ACC112 (cell line): Measurements from ENCODE around the gene RAPGEF6.

ENCODE experiments used
- H2AFZ ChIP-seq: fragments of 200-600 bp; sonication (generic); one replicate; pipeline ENCODE4 v1.6.0; 2017; ENCODE audit warnings: antibody characterized with exemption, low read length; ENCODE audit not compliant: unreplicated experiment
- H3K27ac ChIP-seq: fragments of 200-600 bp; sonication (generic); 2 replicates; pipeline ENCODE4 v1.5.1; 2014; ENCODE audit warnings: low read depth, mild to moderate bottlenecking, antibody characterized with exemption, low read length, moderate library complexity
- H3K27me3 ChIP-seq: fragments of 200-600 bp; sonication (generic); 2 replicates; pipeline ENCODE4 v1.6.1; 2014; ENCODE audit warnings: mild to moderate bottlenecking, antibody characterized with exemption, low read length, moderate library complexity, mixed read lengths; ENCODE audit not compliant: insufficient read depth
- H3K36me3 ChIP-seq: fragments of 200-600 bp; sonication (generic); 2 replicates; pipeline ENCODE4 v1.6.1; 2016; ENCODE audit warnings: mild to moderate bottlenecking, antibody characterized with exemption, low read length, moderate library complexity, mixed read lengths; ENCODE audit not compliant: insufficient read depth
- H3K4me1 ChIP-seq: fragments of 200-600 bp; sonication (generic); one replicate; pipeline ENCODE4 v1.6.1; 2016; ENCODE audit warnings: low read length, mixed read lengths; ENCODE audit not compliant: insufficient read depth, unreplicated experiment, control insufficient read depth
- H3K4me3 ChIP-seq: fragments of 200-600 bp; sonication (generic); 2 replicates; pipeline ENCODE4 v1.5.1; 2014; ENCODE audit warnings: mild to moderate bottlenecking, low read depth, low read length
- H3K79me2 ChIP-seq: fragments of 200-600 bp; sonication (generic); one replicate; pipeline ENCODE4 v1.6.0; 2016; ENCODE audit warnings: low read length; ENCODE audit not compliant: control insufficient read depth, unreplicated experiment, insufficient read depth

Gene RAPGEF6

GRCh38 chr5:131579917-131580671 is 54.9 kb downstream of the RAPGEF6 start:
- peaks cover 5% of the 10 kb centered on the region; the same call in 1 of the 2 replicates for H3K36me3 ChIP-seq
- H2AFZ ChIP-seq: no peak overlapping the region
- H3K79me2 ChIP-seq: peaks cover 15% of the 10 kb centered on the region
- H3K4me1 ChIP-seq: no peaks in the 10 kb centered on the region
- H3K27ac ChIP-seq: no peak overlapping the region
- H3K27me3 ChIP-seq: no peaks in the 10 kb centered on the region
- H3K4me3 ChIP-seq: no peak overlapping the region

- Histone ChIP-seq H3K79me2 (peaks cover 8% of the 10 kb centered on the region), H3K4me1 (no peaks in the 10 kb centered on the region), H3K4me3 (no peak overlapping the region), H3K27me3 (no peaks in the 10 kb centered on the region), H2AFZ (no peak overlapping the region), H3K36me3 (peaks cover 5% of the 10 kb centered on the region; the same call in 1 of the 2 replicates), H3K27ac (no peak overlapping the region)
These were observed 59.3 kb downstream of the RAPGEF6 start for GRCh38 chr5:131575660-131576227.

GRCh38 chr5:131571669-131572168 is 63.3 kb downstream of the RAPGEF6 start:
- H2AFZ ChIP-seq: no peak overlapping the region
- no peaks in the 10 kb centered on the region for H3K36me3 ChIP-seq
- peaks cover 4% of the 10 kb centered on the region for H3K79me2 ChIP-seq
- no peaks in the 10 kb centered on the region for H3K4me1 ChIP-seq
- no peak overlapping the region for H3K4me3 ChIP-seq
- no peaks in the 10 kb centered on the region for H3K27me3 ChIP-seq
- H3K27ac ChIP-seq: no peak overlapping the region

- Histone ChIP-seq H2AFZ (no peak overlapping the region), H3K27me3 (no peaks in the 10 kb centered on the region), H3K36me3 (no peaks in the 10 kb centered on the region), H3K4me1 (no peaks in the 10 kb centered on the region), H3K79me2 (no peaks in the 10 kb centered on the region), H3K4me3 (no peak overlapping the region), H3K27ac (no peak overlapping the region)
These were observed 64.3 kb downstream of the RAPGEF6 start for GRCh38 chr5:131570757-131571156.

GRCh38 chr5:131564229-131564652 is 70.8 kb downstream of the RAPGEF6 start:
- H3K4me1 ChIP-seq: no peaks in the 10 kb centered on the region

GRCh38 chr5:131563434-131564228 is 71.4 kb downstream of the RAPGEF6 start:
- Histone ChIP-seq H3K36me3 (no peaks in the 10 kb centered on the region; the same call in 1 of the 2 replicates), H3K4me3 (no peak overlapping the region), H3K4me1 (no peaks in the 10 kb centered on the region), H3K27ac (no peak overlapping the region), H3K79me2 (no peaks in the 10 kb centered on the region), H2AFZ (no peak overlapping the region), H3K27me3 (no peaks in the 10 kb centered on the region)

More at GRCh38 chr5:131564229-131564652, 70.8 kb downstream of the RAPGEF6 start:
- Histone ChIP-seq H2AFZ (no peak overlapping the region), H3K27me3 (no peaks in the 10 kb centered on the region), H3K79me2 (no peaks in the 10 kb centered on the region), H3K36me3 (no peaks in the 10 kb centered on the region; the same call in 1 of the 2 replicates), H3K4me3 (no peak overlapping the region), H3K27ac (no peak overlapping the region)

GRCh38 chr5:131550606-131551005 is 84.4 kb downstream of the RAPGEF6 start:
- H3K79me2 ChIP-seq: no peaks in the 10 kb centered on the region
- peaks cover 12% of the 10 kb centered on the region for H3K4me1 ChIP-seq
- H3K4me3 ChIP-seq: no peak overlapping the region
- no peaks in the 10 kb centered on the region for H3K36me3 ChIP-seq
- H3K27me3 ChIP-seq: no peaks in the 10 kb centered on the region
- no peak overlapping the region for H3K27ac ChIP-seq
- H2AFZ ChIP-seq: no peak overlapping the region

GRCh38 chr5:131548176-131548575 is 86.9 kb downstream of the RAPGEF6 start:
- no peaks in the 10 kb centered on the region for H3K27me3 ChIP-seq
- no peak overlapping the region for H3K4me3 ChIP-seq
- H3K27ac ChIP-seq: no peak overlapping the region
- peaks cover 16% of the 10 kb centered on the region for H3K4me1 ChIP-seq
- H3K36me3 ChIP-seq: no peaks in the 10 kb centered on the region
- no peaks in the 10 kb centered on the region for H3K79me2 ChIP-seq
- no peak overlapping the region for H2AFZ ChIP-seq

GRCh38 chr5:131545845-131546244 is 89.2 kb downstream of the RAPGEF6 start:
- Histone ChIP-seq H2AFZ (no peak overlapping the region), H3K4me3 (no peak overlapping the region), H3K27ac (peak overlapping the region; percentile 24; the same call in 1 of the 2 replicates), H3K36me3 (no peaks in the 10 kb centered on the region), H3K4me1 (peaks cover 26% of the 10 kb centered on the region), H3K79me2 (no peaks in the 10 kb centered on the region), H3K27me3 (no peaks in the 10 kb centered on the region)

GRCh38 chr5:131542723-131543122 is 92.3 kb downstream of the RAPGEF6 start:
- H3K4me1 ChIP-seq: peaks cover 36% of the 10 kb centered on the region
- H3K27me3 ChIP-seq: no peaks in the 10 kb centered on the region
- H3K36me3 ChIP-seq: no peaks in the 10 kb centered on the region
- no peak overlapping the region for H3K27ac ChIP-seq
- H2AFZ ChIP-seq: no peak overlapping the region
- no peak overlapping the region for H3K4me3 ChIP-seq
- no peaks in the 10 kb centered on the region for H3K79me2 ChIP-seq
